HepG2 (cell line): ENCODE results near the gene SKIL. TPM values are rescaled to one million over a fixed set of nuclear protein-coding genes. Genes with fewer than 3 reads are reported as not detected.
A peak's percentile ranks its signal among the peaks of the same experiment; 100 is the strongest.

Experiments
- ELF3 ChIP-seq: IDR thresholded peaks from 2 replicates; pipeline ENCODE4 v1.6.1; 2016; ENCODE audit warnings: missing genetic modification reagents, missing compliant biosample characterization
- HOXA3 ChIP-seq: sonication (generic); formaldehyde crosslinking; IDR thresholded peaks from 2 replicates; pipeline ENCODE4 v1.5.0; 2020; ENCODE audit warnings: missing genetic modification reagents
- MLLT10 ChIP-seq: sonication (generic); formaldehyde crosslinking; IDR thresholded peaks from 2 replicates; pipeline ENCODE4 v1.4.0; 2020; ENCODE audit warnings: missing genetic modification reagents
- SAFB2 ChIP-seq: sonication (generic); formaldehyde crosslinking; IDR thresholded peaks from 2 replicates; pipeline ENCODE4 v1.5.1; 2020; ENCODE audit warnings: missing genetic modification reagents, low read depth, mild to moderate bottlenecking, borderline replicate concordance
- THYN1 ChIP-seq: sonication (generic); formaldehyde crosslinking; IDR thresholded peaks from 2 replicates; pipeline ENCODE4 v1.8.1; 2023; ENCODE audit warnings: low read depth, mild to moderate bottlenecking, moderate library complexity, missing genetic modification reagents, borderline replicate concordance
- ZBTB20 ChIP-seq: sonication (generic); formaldehyde crosslinking; IDR thresholded peaks from 2 replicates; pipeline ENCODE4 v1.8.1; 2023; ENCODE audit warnings: missing genetic modification reagents, low read depth, mild to moderate bottlenecking, borderline replicate concordance
- ZBTB7B ChIP-seq: sonication (generic); formaldehyde crosslinking; IDR thresholded peaks from 2 replicates; pipeline ENCODE4 v1.4.0; 2020; ENCODE audit warnings: missing genetic modification reagents
- ZC3H13 ChIP-seq: sonication (generic); formaldehyde crosslinking; IDR thresholded peaks from 2 replicates; pipeline ENCODE4 v1.8.1; 2023; ENCODE audit warnings: mild to moderate bottlenecking, missing genetic modification reagents, moderate library complexity
- ZMYM3 ChIP-seq: sonication (generic); formaldehyde crosslinking; IDR thresholded peaks from 2 replicates; pipeline ENCODE4 v1.5.1; 2020; ENCODE audit warnings: mild to moderate bottlenecking, missing genetic modification reagents
- ZNF292 ChIP-seq: sonication (generic); formaldehyde crosslinking; IDR thresholded peaks from 2 replicates; pipeline ENCODE4 v1.8.1; 2022; ENCODE audit warnings: mild to moderate bottlenecking, low read depth, missing genetic modification reagents, borderline replicate concordance
- ZNF484 ChIP-seq: sonication (generic); formaldehyde crosslinking; IDR thresholded peaks from 2 replicates; pipeline ENCODE4 v1.5.1; 2020; ENCODE audit warnings: mild to moderate bottlenecking, low read depth, missing genetic modification reagents, borderline replicate concordance
- ZNF792 ChIP-seq: IDR thresholded peaks from 2 replicates; pipeline ENCODE4 v1.6.1; 2016
- ZNF879 ChIP-seq: sonication (generic); formaldehyde crosslinking; IDR thresholded peaks from 2 replicates; pipeline ENCODE4 v1.8.1; 2023; ENCODE audit warnings: missing genetic modification reagents
- polyA plus RNA-seq, 8 experiments: library from polyadenylated mRNA; depleted of rRNA in 3 of 8; stranded (reverse) in 7 of 8; unstranded in 1 of 8; fragments of >200 nt; fragmentation: Illumina TruSeq in 4 of 8; extraction: Trizol in 4 of 8; gene quantifications; 2 replicates each; pipeline versions ENCODE4 v1.2.1 to v1.2.3, GENCODE V29; 2011 to 2016; ENCODE audit warnings: low read depth in 4 of 8, missing spikeins in 1 of 8, mixed read lengths in 1 of 8; ENCODE audit not compliant: insufficient read depth in 1 of 8
- total RNA-seq, 5 experiments: library from RNA; depleted of rRNA; stranded (reverse); fragments of >200 nt; fragmentation: Illumina TruSeq; extraction: Trizol; gene quantifications; 2 replicates each; pipeline ENCODE4 v1.2.3, GENCODE V29; 2016; ENCODE audit warnings: low read depth in 1 of 5
- TF ChIP-seq, protein P1 (sequence below): IDR thresholded peaks from 2 replicates; pipeline ENCODE4 v1.6.1; 2016; ENCODE audit warnings: low read depth, control low read depth
- TF ChIP-seq, protein P2 (sequence below): sonication (generic); formaldehyde crosslinking; IDR thresholded peaks from 2 replicates; pipeline ENCODE4 v1.5.1; 2020; ENCODE audit warnings: missing genetic modification reagents, mild to moderate bottlenecking, borderline replicate concordance
- TF ChIP-seq, protein P3 (sequence below): sonication (generic); formaldehyde crosslinking; IDR thresholded peaks from 2 replicates; pipeline ENCODE4 v1.8.1; 2022; ENCODE audit warnings: mild to moderate bottlenecking, missing genetic modification reagents
- TF ChIP-seq, protein P4 (sequence below): sonication (generic); formaldehyde crosslinking; IDR thresholded peaks from 2 replicates; pipeline ENCODE4 v1.4.0; 2020; ENCODE audit warnings: missing genetic modification reagents
- TF ChIP-seq, protein P5 (sequence below): sonication (generic); formaldehyde crosslinking; IDR thresholded peaks from 2 replicates; pipeline ENCODE4 v1.4.0; 2020; ENCODE audit warnings: mild to moderate bottlenecking, missing genetic modification reagents, borderline replicate concordance

The SKIL gene
- total and polyA plus RNA-seq, 2 of the 13 experiments (the other 11 are each of a cell fraction or from before 2014, with no cell fraction given) = 5.2 to 20.7 TPM

DNA sequence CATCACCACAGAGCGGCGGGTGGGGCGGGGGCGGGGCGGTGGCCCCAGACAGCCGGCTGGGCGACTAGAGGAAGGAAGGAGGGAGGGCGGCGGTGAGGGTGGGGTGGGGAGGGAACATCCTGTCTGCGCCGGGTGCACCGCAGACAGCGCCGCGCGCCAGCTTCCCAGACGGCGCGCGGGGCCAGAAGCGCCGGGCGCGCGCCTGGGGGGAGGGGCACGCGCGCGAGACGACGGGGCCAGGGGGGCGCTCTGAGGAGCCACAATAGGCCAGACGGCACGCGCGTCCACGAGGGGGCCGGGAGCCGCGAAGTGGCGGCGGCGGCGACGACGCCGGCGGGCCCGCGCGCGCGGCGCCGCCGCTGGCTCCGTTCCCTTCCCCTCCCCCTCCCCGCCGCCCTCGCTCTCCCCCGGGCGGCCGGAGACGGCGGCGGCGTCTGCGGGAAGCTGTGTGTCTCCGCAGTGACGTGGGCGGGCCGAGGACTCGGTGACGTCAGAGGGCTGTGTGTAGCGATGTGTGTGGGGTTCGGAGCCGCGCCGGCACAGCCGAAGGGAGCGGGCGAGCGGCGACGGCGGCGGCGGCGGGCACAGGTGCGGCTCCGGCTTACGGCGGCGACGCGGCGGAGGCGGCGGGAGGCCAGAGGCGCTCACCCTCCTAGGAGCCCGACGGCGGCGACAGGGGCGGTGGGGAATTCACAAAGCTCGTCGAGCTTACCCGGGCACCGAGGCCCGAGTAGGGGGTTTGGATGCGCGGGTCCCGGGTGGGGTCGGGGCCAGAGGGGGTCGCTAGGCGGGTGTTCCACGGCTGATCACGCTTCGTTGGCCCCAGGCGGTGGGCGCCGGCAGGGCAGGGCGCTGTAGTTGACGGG is at the start of gene SKIL (continued):
- TF ChIP-seq, protein P1, sequence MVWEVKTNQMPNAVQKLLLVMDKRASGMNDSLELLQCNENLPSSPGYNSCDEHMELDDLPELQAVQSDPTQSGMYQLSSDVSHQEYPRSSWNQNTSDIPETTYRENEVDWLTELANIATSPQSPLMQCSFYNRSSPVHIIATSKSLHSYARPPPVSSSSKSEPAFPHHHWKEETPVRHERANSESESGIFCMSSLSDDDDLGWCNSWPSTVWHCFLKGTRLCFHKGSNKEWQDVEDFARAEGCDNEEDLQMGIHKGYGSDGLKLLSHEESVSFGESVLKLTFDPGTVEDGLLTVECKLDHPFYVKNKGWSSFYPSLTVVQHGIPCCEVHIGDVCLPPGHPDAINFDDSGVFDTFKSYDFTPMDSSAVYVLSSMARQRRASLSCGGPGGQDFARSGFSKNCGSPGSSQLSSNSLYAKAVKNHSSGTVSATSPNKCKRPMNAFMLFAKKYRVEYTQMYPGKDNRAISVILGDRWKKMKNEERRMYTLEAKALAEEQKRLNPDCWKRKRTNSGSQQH (CRISPR knock-in tag) = no peak; the same call in none of the 2 replicates
- TF ChIP-seq ZNF292 (CRISPR knock-in tag) (no peak), ZNF792 (CRISPR knock-in tag) (no peak), ZNF879 (CRISPR knock-in tag) (no peak), MLLT10 (no peak), ZBTB7B (CRISPR knock-in tag) (0 out of 2 replicates have a peak, but pooled peaks have one; percentile 44), ELF3 (no peak; the same call in 1 of the 2 replicates), HOXA3 (CRISPR knock-in tag) (peak; percentile 89), ZNF484 (CRISPR knock-in tag) (no peak), THYN1 (CRISPR knock-in tag) (no peak), ZC3H13 (CRISPR knock-in tag) (no peak), ZMYM3 (CRISPR knock-in tag) (no peak), SAFB2 (CRISPR knock-in tag) (no peak; the same call in 1 of the 2 replicates), ZBTB20 (CRISPR knock-in tag) (no peak)
- TF ChIP-seq, protein P2, sequence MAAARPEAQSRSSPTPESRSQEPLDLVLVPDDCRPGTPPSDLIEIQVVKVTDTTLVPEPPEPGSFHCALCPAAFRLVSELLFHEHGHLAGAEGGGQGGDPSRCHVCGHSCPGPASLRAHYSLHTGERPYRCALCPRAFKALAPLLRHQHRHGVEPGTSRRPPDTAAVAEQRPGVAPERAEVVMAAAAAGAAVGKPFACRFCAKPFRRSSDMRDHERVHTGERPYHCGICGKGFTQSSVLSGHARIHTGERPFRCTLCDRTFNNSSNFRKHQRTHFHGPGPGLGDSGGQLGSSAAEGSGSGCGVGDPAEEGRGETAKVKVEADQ (CRISPR knock-in tag) = no peak
- TF ChIP-seq, protein P3, sequence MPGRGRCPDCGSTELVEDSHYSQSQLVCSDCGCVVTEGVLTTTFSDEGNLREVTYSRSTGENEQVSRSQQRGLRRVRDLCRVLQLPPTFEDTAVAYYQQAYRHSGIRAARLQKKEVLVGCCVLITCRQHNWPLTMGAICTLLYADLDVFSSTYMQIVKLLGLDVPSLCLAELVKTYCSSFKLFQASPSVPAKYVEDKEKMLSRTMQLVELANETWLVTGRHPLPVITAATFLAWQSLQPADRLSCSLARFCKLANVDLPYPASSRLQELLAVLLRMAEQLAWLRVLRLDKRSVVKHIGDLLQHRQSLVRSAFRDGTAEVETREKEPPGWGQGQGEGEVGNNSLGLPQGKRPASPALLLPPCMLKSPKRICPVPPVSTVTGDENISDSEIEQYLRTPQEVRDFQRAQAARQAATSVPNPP (CRISPR knock-in tag) = no peak
- TF ChIP-seq, protein P4, sequence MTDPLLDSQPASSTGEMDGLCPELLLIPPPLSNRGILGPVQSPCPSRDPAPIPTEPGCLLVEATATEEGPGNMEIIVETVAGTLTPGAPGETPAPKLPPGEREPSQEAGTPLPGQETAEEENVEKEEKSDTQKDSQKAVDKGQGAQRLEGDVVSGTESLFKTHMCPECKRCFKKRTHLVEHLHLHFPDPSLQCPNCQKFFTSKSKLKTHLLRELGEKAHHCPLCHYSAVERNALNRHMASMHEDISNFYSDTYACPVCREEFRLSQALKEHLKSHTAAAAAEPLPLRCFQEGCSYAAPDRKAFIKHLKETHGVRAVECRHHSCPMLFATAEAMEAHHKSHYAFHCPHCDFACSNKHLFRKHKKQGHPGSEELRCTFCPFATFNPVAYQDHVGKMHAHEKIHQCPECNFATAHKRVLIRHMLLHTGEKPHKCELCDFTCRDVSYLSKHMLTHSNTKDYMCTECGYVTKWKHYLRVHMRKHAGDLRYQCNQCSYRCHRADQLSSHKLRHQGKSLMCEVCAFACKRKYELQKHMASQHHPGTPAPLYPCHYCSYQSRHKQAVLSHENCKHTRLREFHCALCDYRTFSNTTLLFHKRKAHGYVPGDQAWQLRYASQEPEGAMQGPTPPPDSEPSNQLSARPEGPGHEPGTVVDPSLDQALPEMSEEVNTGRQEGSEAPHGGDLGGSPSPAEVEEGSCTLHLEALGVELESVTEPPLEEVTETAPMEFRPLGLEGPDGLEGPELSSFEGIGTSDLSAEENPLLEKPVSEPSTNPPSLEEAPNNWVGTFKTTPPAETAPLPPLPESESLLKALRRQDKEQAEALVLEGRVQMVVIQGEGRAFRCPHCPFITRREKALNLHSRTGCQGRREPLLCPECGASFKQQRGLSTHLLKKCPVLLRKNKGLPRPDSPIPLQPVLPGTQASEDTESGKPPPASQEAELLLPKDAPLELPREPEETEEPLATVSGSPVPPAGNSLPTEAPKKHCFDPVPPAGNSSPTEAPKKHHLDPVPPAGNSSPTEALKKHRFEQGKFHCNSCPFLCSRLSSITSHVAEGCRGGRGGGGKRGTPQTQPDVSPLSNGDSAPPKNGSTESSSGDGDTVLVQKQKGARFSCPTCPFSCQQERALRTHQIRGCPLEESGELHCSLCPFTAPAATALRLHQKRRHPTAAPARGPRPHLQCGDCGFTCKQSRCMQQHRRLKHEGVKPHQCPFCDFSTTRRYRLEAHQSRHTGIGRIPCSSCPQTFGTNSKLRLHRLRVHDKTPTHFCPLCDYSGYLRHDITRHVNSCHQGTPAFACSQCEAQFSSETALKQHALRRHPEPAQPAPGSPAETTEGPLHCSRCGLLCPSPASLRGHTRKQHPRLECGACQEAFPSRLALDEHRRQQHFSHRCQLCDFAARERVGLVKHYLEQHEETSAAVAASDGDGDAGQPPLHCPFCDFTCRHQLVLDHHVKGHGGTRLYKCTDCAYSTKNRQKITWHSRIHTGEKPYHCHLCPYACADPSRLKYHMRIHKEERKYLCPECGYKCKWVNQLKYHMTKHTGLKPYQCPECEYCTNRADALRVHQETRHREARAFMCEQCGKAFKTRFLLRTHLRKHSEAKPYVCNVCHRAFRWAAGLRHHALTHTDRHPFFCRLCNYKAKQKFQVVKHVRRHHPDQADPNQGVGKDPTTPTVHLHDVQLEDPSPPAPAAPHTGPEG (CRISPR knock-in tag) = no peak
- TF ChIP-seq, protein P5, sequence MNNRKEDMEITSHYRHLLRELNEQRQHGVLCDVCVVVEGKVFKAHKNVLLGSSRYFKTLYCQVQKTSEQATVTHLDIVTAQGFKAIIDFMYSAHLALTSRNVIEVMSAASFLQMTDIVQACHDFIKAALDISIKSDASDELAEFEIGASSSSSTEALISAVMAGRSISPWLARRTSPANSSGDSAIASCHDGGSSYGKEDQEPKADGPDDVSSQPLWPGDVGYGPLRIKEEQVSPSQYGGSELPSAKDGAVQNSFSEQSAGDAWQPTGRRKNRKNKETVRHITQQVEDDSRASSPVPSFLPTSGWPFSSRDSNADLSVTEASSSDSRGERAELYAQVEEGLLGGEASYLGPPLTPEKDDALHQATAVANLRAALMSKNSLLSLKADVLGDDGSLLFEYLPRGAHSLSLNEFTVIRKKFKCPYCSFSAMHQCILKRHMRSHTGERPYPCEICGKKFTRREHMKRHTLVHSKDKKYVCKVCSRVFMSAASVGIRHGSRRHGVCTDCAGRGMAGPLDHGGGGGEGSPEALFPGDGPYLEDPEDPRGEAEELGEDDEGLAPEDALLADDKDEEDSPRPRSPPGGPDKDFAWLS (CRISPR knock-in tag) = no peak
